RKO (cell line): ENCODE data around the gene PCCB.
"Not testable (repeated sequence)": the region's sequence is repeated elsewhere in the genome, so short reads cannot be mapped to it uniquely, and the experiment has no call there.

ENCODE experiments used
- DNase-seq: peaks from one replicate; pipeline ENCODE4 v3.0.0-alpha.2; 2016; ENCODE audit warnings: low spot score

The PCCB gene

DNA sequence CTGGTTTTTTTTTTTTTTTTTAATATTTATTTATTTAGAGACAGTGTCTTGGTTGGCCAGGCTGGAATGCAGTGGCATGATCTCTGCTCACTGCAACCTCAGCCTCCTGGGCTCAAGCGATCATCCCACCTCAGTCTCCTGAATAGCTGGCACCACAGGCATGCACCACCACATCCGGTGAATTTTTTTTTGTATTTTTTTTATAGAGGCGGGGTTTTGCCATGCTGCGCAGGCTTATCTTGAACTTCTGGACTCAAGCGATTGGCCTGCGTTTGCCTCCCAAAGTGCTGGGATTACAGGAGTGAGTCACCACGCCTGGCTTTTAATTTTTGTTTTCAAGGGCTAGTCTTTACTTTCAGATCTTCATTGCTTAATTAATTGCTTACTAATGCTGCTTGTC is 13.1 kb downstream of the PCCB start:
- DNase-seq: no peak

DNA sequence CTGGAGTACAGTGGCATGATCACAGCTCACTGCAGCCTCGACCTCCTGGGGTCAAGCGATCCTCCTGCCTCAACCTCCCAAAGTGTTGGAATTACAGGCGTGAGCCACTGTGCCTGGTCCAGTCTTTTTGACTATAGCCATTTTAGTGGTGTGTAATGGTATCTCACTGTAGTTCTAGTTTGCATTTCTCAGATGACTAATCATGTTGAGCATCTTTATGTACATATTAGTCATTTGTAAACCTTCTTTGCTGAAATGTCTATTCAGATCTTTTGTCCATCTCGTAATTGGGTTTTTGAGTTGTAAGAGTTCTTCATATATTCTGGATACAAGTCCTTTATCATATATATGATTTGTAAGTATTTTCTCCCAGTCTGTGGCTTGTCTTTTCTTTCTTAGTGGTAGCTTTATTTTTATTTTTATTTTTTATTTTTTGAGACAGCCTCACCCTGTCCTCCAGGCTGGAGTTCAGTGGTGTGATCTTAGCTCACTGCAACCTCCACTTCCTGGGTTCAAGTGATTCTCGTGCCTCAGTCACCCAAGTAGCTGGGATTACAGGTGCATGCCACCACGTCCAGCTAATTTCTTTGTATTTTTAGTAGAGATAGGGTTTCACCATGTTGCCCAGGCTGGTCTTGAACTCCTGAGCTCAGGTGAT is 16.5 kb downstream of the PCCB start:
- peak; percentile 73 for DNase-seq

DNA sequence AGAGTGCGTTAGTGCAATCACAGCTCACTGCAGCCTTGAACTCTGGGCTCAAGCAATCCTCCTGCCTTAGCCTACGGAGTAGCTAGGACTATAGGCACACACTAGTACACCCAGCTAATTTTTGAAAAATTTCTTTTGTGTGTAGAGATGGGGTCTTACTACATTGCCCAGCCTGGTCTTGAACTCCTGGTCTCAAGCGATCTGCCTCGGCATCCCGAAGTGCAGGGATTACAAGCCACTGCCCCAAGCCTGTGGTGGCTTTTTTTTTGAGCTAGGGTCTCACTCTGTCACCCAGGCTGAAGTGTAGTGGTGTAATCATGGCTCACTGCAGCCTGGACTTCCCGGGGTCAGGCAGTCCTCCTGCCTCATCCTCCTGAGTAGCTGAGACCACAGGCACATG is 17.1 kb downstream of the PCCB start:
- no peak for DNase-seq

DNA sequence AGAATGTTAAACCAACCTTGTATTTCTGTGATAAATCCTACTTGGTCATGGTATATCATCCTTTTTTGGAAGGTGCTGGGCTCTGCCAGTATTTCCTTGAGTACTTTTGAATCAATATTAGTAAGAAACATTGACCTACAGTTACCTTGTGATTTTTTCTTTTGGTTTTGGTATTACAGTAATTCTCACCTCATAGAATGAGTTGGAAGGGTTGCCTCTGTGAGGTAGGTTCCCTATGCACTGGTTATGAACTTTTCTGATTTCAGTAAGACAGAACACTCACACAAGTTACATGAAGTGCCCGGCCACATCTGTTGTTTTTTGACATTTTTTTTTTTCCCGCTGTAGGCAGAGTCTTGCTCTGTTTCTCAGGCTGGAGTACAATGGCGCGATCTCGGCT is 20.0 kb downstream of the PCCB start:
- no peak for DNase-seq

DNA sequence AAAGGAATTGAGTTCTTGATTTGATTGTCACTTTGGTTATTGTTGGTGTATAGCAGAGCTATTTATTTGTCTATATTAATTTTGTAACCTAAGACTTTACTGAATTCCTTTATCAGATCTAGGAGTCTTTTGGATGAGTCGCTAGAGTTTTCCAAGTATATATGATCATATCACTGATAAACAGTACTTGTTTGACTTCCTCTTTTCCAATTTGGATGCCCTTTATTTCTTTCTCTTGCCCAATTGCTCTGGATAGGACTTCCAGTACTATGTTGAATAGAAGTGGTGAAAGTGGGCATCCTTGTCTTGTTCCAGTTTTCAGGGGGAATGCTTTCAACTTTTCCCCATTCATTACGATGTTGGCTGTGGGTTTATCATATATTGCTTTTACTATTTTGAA is 21.5 kb downstream of the PCCB start:
- DNase-seq: not testable (repeated sequence)

DNA sequence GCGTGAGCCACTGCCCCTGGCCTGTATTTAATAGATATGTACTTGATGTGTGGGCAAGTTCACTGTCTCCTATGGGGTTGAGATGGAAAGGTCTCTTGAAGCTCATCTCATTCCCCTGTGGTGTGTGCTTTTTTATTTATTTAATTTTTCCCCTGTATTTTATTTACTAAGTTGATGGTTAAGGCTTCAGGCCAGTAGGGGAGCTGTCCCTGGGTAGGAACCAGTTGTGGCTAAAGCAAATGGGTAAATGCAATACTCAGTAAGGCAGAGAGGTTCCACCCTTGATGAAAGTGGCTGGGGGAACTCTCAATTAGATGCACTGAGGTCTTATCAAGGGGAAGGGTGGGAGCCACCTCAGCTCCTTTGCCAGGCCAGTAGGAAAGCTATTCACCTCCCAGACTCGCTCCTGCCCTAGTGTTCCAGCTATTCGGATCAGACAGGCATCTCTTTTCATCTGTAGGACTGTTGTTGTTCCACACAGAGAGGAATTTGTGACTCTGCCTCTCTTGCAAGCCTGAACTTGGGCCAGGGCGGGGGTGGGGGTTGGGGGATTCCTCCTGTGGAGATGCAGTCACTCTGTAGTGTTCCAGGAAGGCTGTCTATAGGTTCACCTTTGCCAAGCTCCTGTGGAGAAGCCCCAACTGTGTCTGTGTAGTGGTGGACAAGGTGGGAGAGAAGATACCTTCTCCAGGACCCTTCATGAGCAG is 26.1 kb downstream of the PCCB start:
- no peak for DNase-seq

DNA sequence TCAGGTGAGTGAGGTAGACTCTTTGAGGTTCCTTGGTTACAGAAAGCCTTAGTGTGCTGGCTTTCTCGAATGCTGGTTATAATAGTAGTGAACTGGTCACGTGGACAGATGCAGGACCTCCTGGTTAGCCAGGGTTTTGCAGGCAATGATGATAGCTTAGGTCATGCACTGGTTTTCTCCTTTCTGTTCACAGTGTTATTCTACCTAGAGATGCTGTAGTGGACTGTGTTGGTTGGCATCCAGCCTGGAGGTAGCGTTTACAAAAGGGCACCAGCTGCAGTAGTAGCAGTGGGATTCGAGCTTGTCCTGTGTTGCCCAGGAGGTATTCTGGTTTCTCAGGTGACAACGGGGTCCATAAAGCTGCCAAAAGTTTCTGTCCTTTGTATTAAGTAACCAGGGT is 27.0 kb downstream of the PCCB start:
- DNase-seq: no peak

DNA sequence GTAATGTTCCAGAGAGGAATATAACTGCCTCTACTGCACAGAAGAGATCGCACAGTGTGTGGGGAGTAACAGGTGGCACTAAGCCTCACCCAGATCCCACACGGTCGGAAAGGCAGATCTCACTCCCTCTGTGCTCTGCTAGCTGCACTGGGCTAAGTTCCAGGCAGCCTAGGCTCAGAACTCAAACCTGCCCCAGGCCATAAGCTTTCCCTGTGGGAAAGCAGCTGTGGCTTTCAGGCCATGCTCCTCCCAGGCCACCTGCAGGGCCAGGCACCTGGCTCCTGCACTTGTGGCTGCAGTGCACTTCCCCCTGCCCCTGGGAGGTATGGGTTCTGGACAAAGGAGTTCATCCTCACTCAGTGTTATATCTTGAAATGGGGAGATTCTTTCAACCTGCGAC is 27.5 kb downstream of the PCCB start:
- DNase-seq: no peak

DNA sequence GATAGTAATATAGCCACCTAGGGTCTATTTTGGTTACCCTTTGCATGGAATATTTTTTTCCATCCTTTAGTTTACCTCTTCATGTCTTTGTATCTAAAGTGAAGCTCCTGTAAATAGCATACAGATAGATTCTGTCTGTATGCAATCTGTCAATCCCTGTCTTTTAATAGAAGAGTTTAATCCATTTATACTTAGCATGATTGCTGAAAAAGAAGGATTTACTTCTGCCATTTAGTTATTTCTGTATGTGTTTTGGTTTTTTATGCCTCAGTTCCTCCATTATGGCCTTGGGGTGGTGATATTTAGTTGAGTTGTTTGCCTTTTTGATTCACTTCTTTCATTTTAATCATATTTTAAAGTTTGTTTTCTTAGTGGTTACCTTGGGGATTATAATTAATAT is 29.0 kb downstream of the PCCB start:
- no peak for DNase-seq

DNA sequence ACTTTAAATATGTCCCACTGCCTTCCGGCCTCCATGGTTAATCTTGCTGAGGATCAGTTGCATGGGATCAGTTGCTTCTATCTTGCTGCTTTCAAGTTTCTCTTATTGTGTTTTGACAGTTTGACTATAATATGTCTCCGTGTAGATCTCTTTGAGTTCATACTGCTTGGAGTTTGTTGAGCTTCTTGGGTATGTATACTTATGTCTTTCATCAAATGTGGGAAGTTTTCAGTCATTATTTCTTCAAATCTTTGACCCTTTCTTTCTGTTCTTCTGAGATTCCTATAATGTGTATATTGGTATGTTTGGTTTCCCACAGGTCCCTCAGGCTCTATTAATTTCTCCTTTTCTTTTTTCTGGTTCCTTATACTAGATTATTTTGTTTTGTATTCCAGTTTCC is 30.8 kb downstream of the PCCB start:
- DNase-seq: no peak

DNA sequence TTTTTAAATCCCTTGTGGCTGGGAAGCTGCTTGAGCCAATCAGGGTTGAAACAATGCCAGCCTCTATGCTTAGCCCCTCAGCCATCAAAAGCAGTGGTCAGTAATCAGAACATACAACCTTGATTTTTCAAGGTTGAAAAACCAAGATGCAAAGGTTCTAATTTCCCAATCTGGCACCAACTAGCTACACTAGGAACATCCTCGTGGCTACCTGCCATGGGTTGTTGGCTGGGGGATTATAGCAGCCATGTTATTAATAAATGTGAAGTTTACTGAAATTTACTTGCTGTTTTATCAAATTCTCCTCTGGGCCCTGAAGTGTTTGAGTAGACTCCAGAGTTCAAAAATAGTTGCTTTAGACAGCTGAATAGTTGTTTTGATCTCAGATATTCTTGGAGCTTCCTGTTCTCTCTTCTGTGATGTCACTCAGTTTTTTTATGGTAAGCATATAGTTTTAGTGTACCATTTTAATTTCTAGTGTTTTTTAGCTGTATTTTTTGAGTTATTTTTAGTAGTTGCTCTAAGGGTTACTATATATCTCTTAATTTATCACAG is 31.9 kb downstream of the PCCB start:
- no peak for DNase-seq

DNA sequence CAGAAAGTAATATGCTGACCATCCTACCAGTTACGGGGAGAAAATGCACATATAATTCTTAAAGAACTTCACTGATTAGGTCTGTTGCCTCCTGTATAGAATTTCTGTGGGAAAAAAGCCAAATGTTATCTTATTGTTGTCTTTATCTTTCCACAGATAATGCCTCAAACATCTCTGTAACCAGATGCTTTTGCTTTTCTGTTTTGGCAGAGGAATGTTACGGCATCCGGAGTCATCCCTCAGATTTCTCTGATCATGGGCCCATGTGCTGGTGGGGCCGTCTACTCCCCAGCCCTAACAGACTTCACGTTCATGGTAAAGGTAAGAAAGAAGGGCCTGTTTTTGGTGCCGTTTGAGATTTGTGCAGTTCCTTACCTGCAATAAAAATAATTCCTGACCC is 33.5 kb downstream of the PCCB start:
- DNase-seq: no peak

DNA sequence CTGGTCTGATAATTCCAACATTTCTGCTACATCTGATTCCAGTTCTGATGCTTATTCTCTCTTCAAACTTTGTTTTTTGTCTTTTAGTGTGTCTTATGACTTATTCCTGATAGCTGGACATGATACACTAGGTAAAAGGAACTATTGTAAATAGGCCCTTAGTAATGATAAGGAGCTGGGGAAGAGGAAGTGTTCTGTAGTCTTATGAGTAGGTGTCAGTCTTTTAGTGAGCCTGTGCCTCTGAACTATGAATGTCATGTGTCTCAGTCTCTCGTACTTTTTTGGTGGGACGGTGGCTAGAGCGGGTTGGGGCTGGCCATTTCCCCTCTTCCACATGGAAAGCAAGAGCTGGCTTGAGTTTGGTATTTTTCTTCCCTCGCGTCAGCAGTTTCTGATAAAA is 41.2 kb downstream of the PCCB start:
- no peak for DNase-seq

DNA sequence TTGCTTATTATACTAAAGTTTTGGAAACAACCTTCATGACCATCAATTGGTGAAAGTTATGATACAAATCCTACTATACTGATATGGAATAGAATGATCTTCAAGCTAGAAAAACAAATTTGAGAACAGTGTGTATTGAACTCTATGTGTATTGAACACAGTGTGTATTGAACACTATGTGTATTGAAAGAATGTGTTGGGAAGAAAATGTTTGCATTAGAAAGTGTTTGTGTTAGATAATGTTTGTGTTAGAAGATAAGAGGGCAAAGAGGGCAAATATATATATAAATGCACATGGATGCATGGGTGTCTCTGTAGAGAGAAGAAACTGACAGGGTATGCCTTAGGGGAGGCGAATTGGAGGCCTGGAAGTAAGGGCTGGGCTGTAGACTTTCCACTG is 42.4 kb downstream of the PCCB start:
- DNase-seq: no peak

DNA sequence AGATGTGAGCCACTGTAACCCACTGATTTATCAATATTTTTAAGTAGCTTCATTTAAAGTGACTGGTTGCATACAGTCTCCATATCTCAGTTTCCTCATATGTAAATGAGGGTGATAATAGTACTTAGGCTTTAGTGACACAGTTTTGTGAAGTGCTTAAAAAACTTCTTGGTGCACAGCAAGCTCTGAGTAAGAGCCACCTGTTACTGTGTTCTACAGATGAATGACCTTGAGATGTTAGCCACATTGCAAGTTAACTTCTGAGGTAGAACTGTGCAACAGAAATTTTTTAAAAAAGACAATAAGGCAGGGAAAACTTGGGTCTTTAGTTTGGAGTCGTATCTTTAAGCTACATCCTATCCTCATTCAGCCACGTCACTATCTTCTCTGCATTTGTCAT is 43.1 kb downstream of the PCCB start:
- no peak for DNase-seq

DNA sequence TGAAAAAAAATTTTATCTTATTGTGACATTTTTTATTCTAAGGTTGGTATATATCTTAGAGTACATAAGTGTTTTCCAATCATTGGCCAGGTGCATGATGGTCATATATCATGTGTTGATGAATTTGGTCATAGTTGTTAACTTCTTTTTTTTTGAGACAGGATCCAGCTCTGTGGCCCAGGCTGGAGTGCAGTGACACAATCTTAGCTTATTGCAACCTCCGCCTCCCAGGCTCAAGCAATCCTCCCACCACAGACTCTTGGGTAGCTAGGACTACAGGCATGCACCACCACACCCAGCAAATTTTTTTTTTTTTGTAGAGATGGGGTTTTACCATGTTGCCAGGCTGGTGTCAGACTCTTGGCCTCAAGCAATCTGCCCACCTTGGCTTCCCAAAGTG is 44.0 kb downstream of the PCCB start:
- no peak for DNase-seq

DNA sequence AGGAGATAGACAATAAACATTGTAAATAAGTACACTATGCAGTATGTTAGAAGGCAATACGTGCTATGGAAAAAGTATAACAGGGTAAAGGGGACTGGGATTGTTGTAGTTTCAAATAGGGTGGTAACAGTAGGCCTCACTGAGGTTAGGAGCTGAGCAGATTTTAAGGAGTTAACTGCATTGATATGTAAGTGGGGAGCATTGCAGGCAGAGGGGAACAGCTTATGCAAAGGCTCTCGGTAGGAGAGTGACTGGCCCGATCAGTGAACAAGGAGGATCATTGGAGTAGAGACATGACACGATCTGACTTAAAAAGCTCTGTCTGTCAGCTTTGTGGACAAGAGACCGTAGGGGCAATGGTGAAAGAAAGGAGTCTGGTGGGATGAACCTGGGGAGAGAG is 46.8 kb downstream of the PCCB start:
- no peak for DNase-seq

DNA sequence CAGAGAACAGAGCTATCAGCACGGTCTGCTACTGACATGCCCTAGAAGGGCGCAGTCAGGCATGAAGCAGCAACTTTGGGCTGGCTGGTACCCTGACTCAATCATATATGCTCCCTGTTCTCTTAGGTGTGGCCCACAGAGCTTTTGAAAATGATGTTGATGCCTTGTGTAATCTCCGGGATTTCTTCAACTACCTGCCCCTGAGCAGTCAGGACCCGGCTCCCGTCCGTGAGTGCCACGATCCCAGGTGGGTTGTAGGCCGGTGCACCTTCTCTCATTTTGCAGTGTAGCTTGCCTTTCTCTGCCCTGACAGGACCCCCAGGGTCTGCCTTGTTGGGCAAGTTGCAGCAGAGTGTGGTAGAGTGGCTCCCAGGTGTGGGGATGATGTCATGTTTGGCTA is 47.7 kb downstream of the PCCB start:
- no peak for DNase-seq

DNA sequence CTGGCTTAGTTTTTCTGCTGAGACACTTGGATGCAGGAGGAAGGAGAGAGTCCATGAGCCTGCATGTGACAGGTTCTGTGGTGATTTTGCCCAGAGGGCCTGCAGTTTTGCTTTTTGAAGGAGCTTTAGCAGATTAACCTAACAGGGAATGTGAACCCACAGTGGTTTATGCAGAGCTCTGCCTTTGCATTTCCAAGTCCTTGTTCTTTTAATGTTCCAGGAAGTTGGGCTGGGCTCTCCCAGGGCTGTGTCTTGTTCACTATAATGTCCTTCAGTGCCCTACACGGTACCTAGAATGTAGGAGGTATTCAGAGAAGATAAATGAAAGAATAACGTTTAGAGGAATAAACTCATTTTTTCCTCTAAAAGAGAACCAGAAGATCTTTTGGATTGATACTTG is 50.3 kb downstream of the PCCB start:
- DNase-seq: no peak

DNA sequence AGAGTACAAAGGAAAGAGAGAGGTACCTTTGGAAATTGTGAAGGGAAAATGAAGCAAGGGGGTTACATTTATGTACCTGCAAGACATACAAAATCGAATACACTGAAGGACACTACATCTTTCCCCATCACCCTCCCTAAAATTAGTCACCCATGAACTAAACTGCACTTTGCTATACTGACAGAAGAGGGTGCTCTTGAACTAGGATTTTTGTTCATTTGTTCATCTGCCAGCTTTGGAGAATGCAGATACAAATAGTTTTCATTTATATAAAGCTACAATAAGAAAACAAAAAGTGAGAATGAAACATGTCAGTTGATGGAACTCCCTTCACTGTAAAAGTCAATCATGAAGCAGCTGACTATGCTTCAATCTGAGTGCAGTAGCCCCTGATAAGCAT is 55.7 kb downstream of the PCCB start:
- peak; percentile 45 for DNase-seq

DNA sequence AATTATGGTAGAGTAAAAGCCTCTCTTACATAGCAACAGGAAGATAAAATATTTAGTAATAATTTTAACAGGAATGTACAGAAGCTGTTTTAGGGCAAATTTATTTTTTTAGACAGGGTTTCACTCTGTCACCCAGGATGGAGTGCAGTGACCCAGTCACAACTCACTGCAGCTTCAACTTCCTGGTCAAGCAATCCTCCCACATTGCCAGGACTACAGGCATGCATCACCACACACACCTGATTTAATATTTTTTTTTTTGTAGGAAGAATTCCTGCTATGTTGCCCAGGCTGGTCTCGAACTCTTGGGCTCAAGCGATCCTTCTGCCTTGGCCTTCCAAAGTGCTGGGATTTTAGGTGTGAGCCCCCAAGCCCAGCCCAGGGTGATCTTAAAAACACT is 61.1 kb downstream of the PCCB start:
- DNase-seq: no peak

DNA sequence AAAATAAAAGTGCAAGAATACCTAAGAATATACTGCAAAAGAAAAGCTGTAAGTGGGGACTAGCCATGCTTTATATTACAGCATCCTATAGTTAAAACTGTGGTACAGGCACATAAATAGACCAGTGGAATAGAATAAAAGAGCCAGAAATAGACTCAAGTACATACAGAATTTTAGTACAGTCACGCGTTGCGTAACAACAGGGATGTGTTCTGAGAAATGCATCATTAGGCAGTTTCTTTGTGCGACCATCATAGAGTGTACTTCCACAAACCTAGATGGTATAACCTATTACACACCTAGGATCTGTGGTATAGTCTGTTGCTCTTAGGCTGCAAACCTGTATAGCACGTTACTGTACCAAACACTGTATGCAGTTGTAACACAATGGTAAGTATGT is 61.8 kb downstream of the PCCB start:
- no peak for DNase-seq

DNA sequence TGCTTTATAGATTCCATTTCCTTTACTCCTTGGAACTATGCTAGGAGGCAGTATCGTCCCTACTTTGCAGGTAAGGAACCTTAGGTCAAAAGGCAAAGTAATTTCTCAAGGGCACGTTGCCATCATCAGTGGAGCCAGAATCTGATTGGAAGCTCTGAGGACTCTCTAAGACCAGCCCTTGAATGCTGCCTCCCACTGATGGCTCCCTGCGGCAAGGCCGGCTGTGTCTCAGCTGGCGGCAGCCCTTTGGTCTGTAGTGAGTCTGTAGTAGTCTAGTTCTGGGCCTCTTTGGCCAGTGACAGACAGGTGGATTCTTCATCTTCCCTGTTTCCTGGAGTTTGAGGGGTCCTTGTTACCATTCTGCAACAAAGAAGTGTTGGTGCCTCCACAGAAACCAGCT is 76.2 kb downstream of the PCCB start:
- DNase-seq: no peak

DNA sequence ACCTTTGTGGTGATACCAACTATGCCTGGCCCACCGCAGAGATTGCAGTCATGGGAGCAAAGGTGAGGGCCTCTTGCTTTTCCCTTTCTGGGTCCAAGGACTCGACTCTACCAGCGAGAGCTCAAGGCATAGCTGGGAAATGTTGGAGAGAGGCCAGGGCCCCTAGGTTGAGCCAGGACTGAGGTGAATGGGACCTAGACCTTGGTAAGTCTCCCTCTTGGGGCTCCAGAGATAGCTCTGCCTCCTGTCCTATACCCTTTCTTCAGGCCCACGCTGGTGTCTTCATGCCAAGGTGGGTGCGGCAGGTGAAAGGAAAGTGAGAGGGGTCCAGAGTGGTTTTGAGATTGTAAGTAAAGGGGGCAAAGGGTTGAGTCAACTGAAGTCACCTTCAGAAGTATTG is 77.5 kb downstream of the PCCB start:
- DNase-seq: no peak
